GM12801 (cell line): ENCODE measurements around the gene GARIN5B.

ENCODE experiments used
- CTCF ChIP-seq: IDR thresholded peaks from one replicate; pipeline ENCODE4 v1.5.1; 2011; ENCODE audit warnings: control low read depth; ENCODE audit not compliant: insufficient read length; ENCODE audit errors: extremely low read depth

Gene GARIN5B

DNA sequence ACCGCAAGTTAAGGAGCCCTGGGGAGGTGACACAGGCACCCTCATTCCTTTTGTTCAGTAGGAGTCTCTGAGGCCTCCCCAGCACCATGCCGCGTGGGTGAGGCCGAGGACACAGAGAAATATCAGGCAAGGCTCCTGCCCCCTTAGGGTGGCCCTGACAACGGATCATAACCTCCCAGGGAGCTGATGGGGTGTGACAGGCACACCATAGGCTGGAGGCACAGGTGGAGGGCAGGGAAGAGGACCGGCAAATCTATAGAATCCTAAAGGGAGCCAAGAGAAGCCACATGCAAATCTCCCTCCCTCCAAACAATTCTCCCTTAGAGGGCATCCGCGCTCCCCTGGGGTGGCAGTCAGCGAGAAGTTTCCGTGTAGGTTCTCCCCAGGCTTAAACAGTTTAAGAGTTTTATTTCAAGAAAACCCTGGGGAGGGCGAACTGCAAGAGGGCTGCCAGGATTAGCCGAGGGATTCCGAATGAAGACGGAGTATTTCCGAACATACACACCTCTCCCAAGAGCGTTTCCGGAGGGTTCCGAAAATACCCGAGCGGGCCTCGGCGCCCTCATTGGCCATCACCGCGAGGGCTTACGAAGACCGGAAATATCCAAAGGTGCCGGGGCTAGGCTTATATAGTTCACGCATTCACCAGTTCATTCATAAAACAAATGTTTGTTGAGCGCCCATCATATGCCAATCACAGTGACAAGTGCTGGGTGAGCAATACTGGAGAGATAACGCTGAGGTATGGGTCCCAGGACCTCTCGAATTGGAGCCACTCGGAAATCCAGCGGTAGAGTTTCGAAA lies 22.1 kb upstream of the GARIN5B start:
- no peak for TF ChIP-seq CTCF

GRCh38 chr19:55384131-55384919 lies 21.3 kb upstream of the GARIN5B start, which contains the start of gene TMEM238:
Gene TMEM238, minus strand, starts transcription at chr19:55384292. Its CDS starts 33 bp downstream, at chr19:55384259.
- TF ChIP-seq CTCF: no peak

GRCh38 chr19:55383279-55384130 lies 20.4 kb upstream of the GARIN5B start:
- TF ChIP-seq CTCF: no peak

- no peak for TF ChIP-seq CTCF
Measured at GRCh38 chr19:55382522-55383054, 19.5 kb upstream of the GARIN5B start.

- no peak for TF ChIP-seq CTCF
Measured at GRCh38 chr19:55382013-55382412, 19.0 kb upstream of the GARIN5B start.

- TF ChIP-seq CTCF: no peak
Measured at GRCh38 chr19:55379174-55379573, 16.1 kb upstream of the GARIN5B start.
